AG09309 (cell line): ENCODE data around the gene RBMS3.
A peak's percentile ranks its signal among the peaks of the same experiment; 100 is the strongest.
"Not testable (repeated sequence)": the region's sequence is repeated elsewhere in the genome, so short reads cannot be mapped to it uniquely, and the experiment has no call there.

ENCODE experiments used
- DNase-seq: peaks from one replicate; pipeline ENCODE4 v3.0.0-alpha.2; 2010; ENCODE audit warnings: low read depth
- H3K4me3 ChIP-seq: 2 replicates; pipeline ENCODE4 v1.5.1; 2011; ENCODE audit warnings: mild to moderate bottlenecking, low read depth, low read length, moderate library complexity; ENCODE audit not compliant: control insufficient read depth
- TF ChIP-seq, protein P1 (sequence below): IDR thresholded peaks from 2 replicates; pipeline ENCODE4 v1.5.1; 2011; ENCODE audit warnings: mild to moderate bottlenecking, low read depth, low read length, inconsistent platforms; ENCODE audit not compliant: insufficient read depth, control insufficient read depth; ENCODE audit errors: missing control alignments

RBMS3 gene

DNA sequence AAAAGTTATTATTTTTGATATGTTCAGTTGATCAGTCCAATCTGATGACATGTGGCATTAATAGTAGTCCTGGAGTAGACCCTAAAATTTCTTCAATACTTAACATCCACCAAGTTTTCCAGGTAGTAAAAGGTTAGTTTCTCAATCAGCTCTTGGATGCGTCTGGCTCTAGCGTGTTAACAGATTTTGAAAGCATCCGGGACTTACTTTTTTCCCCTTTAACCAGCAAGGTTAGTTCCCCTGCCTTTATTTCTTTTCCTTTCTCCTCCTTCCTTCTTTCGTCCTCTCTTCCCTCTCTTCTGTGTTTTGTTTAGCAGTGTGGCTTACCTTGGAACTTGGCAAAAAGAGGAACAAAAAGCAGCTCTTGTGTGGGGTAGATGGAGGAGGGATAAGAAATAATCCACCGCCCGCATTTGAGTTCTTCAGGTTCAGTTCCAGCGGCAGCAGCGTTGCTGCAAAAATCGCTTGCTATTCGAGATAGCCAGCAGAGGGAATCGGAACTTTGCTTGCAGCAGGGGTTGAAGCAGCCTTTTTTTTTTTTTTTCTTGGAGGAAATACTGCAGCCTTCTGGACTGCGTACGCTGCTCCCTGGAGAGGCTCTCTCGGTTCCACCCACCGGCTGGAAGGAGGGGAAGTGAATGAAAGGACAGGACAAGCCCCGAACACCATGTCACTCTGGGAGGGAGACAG is at the start of gene RBMS3:
RBMS3 (plus strand) TSS at position 668 of the 690 bp plus-strand sequence.
- TF ChIP-seq, protein P1, sequence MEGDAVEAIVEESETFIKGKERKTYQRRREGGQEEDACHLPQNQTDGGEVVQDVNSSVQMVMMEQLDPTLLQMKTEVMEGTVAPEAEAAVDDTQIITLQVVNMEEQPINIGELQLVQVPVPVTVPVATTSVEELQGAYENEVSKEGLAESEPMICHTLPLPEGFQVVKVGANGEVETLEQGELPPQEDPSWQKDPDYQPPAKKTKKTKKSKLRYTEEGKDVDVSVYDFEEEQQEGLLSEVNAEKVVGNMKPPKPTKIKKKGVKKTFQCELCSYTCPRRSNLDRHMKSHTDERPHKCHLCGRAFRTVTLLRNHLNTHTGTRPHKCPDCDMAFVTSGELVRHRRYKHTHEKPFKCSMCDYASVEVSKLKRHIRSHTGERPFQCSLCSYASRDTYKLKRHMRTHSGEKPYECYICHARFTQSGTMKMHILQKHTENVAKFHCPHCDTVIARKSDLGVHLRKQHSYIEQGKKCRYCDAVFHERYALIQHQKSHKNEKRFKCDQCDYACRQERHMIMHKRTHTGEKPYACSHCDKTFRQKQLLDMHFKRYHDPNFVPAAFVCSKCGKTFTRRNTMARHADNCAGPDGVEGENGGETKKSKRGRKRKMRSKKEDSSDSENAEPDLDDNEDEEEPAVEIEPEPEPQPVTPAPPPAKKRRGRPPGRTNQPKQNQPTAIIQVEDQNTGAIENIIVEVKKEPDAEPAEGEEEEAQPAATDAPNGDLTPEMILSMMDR = peak; percentile 62
- peak within 1 kb of the TSS; percentile 57 for H3K4me3 ChIP-seq
- DNase-seq = peak; percentile 91

DNA sequence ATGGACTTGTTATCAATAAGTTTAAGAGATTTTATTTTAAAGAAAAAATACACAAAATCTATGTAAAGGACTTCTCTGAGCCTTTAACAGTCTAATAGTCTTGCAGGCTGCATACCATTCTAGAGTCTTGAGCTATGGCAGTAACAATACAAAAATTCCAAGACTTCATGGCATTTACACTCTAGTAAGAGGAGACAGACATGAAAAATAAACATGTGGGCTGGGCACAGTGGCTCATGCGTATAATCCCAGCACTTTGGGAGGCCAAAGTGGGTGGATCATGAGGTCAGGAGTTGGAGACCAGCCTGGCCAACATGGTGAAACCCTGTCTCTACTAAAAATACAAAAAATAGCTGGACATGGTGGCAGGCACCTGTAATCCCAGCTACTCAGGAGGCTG is 47.7 kb upstream of the RBMS3 start:
- DNase-seq = peak; percentile 39

DNA sequence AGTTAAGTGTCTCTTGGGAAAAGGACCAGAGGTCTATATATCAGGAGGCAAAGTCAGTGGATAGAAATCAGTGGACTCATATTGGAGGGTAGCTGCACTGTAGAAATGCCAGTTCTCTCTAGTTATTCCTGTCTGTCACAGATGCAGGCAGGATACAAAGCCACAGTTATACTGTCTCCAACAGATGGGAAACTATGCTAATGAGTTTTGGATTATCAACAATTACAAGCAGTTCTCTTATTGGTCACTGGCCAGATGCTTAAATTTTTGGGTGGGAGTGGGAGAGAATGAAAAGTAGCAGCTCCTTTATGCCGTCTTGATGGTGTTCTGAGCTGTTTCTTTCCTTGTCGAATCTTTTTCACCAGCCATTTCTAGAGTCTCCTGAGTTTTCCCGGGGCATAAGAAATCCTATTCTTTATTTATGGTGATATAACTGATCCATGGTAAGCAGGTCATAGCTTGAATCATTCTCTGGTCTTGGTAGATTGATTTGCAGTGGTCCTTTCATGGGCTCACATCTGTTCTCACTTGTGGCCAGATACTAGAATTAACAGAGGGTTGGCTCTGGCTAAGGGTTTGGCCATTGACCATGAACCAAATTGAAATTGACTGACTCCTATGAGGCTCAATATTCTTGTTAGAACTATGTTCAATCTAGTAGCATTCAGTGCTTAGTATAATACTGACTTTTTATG is 44.6 kb upstream of the RBMS3 start:
- no peak for DNase-seq
- H3K4me3 ChIP-seq = no peak overlapping the region
- TF ChIP-seq, protein P1 = no peak

More for the DNA sequence above, 47.7 kb upstream of the RBMS3 start:
- H3K4me3 ChIP-seq = not testable (repeated sequence)

DNA sequence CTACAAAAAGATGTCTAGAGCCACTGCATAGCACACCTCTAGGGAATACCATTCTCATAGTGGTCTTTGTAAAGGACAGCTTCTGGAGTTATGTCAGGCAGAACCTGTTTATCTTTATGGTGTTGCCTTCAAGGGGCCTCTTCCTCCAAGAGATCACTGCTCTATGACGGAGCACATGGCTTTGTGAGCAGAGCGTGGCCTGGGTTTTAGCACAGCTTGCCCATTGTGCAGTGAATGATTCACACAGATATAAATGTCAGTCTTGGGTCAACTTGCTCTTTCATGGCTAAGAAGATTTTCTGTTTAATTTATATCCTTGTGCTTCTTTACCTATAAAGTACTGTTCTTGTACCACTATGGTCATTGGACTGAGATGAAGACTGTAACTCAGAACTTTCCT is 41.5 kb upstream of the RBMS3 start:
- DNase-seq = no peak
- H3K4me3 ChIP-seq = no peak overlapping the region
- TF ChIP-seq, protein P1 = no peak

DNA sequence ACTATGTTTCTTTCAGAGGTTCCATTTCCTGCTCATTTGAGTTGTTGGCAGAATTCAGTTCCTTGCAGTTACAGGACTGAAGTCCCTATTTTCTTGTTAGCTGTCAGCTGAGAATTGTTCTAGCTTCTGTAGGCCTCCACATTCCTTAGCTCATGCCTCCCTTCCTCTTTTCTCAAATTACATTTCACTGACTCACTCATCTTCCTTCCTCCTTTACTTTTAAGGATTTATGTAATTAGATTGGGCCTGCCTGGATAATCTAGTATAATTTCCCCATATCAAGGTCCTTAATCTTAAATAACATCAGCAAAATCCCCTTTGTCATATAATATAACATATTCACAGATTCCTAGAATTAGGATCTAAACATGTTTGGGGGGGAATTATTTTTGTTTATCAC is 40.6 kb upstream of the RBMS3 start:
- no peak overlapping the region for H3K4me3 ChIP-seq
- DNase-seq = no peak
- TF ChIP-seq, protein P1 = no peak

DNA sequence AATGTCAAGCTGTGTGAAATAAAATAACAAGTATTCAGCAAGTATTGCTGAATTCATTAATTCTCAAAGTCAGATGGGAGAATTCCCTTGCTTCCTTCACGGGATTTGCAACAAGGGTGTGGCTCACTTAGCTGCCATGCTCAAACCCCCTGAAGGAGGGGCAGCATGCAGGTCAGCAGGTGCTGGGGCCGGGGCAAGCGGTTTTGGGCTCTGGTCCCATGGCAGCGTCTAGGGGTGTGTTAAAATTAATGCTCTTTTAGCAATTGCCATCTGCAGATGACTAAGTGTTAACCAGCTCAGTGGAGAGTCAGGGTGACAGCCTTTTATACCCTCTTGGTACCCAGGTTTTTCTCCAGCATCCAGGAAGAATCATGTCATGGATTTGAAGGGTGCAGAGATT is 40.0 kb upstream of the RBMS3 start:
- H3K4me3 ChIP-seq = no peak overlapping the region
- no peak for DNase-seq
- TF ChIP-seq, protein P1 = no peak

DNA sequence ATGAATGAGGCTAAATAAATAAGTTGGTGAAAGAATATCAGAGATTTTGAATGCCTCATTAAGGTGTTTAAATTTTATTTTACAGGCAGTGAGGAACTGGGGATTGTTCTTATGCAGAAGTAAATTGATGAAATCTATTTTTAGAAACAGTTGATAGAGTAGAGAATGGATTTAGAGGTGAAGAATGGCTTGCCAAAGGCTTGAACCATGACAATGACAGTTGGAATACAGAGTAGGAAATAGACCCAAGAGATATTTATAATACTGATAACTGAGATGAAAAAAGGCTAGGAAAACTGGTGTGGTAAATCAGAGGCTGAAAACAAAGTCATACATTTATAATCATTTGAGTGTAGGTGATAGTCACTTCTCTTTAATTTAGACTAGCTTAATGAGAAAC is 39.0 kb upstream of the RBMS3 start:
- no peak for DNase-seq
- TF ChIP-seq, protein P1 = no peak
- no peak overlapping the region for H3K4me3 ChIP-seq
